ENCODE results near the gene SH2D5.

Gene SH2D5

GRCh38 chr1:20711285-20712214, 21.0 kb downstream of the SH2D5 start:
- TF ChIP-seq, protein P1, sequence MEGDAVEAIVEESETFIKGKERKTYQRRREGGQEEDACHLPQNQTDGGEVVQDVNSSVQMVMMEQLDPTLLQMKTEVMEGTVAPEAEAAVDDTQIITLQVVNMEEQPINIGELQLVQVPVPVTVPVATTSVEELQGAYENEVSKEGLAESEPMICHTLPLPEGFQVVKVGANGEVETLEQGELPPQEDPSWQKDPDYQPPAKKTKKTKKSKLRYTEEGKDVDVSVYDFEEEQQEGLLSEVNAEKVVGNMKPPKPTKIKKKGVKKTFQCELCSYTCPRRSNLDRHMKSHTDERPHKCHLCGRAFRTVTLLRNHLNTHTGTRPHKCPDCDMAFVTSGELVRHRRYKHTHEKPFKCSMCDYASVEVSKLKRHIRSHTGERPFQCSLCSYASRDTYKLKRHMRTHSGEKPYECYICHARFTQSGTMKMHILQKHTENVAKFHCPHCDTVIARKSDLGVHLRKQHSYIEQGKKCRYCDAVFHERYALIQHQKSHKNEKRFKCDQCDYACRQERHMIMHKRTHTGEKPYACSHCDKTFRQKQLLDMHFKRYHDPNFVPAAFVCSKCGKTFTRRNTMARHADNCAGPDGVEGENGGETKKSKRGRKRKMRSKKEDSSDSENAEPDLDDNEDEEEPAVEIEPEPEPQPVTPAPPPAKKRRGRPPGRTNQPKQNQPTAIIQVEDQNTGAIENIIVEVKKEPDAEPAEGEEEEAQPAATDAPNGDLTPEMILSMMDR (conservative IDR thresholded peaks at IDR 0.05; ENCODE audit: low read depth, low read length), result no peak
- DNase-seq (ENCODE audit: low read depth), result no peak
- H3K4me3 ChIP-seq (ENCODE audit: low read depth, low read length), result no peak overlapping the region

GRCh38 chr1:20710469-20711284, 21.8 kb downstream of the SH2D5 start:
- no peak for DNase-seq (ENCODE audit: low read depth)
- TF ChIP-seq, protein P1 (conservative IDR thresholded peaks at IDR 0.05; ENCODE audit: low read depth, low read length), result no peak
- no peak overlapping the region for H3K4me3 ChIP-seq (ENCODE audit: low read depth, low read length)

DNA sequence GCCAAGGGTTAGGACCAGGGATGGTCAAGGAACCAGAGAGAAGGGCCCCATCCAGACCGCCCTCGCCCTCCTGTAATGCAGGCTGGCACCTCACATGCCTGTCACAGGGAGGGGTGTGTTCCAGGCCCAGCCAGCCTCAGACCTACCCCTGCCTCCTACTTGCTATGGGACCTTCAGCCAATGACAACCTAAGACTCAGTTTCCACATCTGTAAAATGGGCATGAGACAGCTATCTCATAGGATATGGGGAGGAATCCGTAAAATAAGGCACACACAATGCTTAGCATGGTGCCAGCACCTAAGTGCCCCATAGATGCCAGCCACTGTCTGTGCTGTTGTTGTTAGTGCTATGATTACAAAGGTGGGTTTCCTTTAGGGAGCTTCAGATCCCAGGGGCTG, 22.6 kb downstream of the SH2D5 start:
- TF ChIP-seq, protein P1 (conservative IDR thresholded peaks at IDR 0.05; ENCODE audit: low read depth, low read length), result no peak
- no peak for DNase-seq (ENCODE audit: low read depth)
- no peak overlapping the region for H3K4me3 ChIP-seq (ENCODE audit: low read depth, low read length)

DNA sequence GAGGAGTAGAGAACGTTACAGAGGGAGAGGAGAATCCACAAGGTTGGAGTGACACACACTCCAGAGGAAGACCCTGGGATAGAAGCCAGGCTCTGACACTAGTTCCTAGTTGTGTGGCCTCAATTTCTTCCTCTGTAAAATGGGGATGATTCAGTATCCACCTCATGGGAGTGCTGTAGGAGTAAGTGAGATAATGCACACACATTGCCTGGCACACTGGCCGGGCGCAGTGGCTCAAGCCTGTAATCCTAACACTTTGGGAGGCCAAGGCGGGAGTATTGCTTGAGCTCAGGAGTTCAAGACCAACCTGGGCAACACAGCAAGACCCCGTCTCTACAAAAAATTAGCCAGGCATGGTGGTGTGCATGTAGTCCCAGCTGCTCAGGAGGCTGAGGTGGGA, 23.6 kb downstream of the SH2D5 start:
- TF ChIP-seq, protein P1 (conservative IDR thresholded peaks at IDR 0.05; ENCODE audit: low read depth, low read length), result no peak
- H3K4me3 ChIP-seq (ENCODE audit: low read depth, low read length), result no peak overlapping the region
- DNase-seq (ENCODE audit: low read depth), result no peak

DNA sequence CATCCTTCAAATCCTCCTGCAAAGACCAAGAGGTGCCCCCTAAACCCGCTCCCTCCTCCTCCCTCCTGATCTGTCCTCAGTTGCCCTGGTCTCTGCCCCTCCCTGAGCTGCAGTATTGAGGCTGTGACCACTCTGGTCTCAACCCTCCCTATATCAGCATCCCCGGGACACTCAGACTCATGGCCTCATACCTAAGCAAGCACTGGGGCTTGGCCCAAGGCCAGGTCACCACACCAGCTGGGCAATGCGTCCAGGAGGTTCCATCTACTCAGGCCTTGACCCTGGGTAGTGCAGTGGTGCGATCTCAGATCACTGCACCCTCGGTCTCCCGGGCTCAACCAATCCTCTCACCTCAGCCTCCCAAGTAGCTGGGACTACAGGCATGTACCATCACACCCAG, 24.4 kb downstream of the SH2D5 start:
- DNase-seq (ENCODE audit: low read depth), result no peak
- TF ChIP-seq, protein P1 (conservative IDR thresholded peaks at IDR 0.05; ENCODE audit: low read depth, low read length), result no peak
- H3K4me3 ChIP-seq (ENCODE audit: low read depth, low read length), result no peak overlapping the region

DNA sequence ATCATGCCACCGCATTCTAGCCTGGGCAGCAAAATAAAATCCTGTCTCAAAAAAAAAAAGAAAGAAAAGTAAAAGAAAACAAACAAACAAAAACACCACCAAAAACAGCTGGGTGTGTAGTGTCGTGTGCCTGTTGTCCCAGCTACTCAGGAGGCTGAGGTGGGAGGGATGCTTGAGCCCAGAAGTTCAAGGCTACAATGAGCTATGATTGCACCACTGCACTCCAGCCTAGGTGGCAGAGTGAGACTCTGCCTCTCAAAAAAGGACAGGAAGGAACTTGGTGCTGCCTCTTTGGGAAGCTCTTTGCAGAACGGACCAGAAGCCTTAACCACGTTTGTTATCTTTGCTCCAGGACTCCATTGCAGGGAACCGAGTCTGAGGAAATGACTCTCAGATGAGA, 25.7 kb downstream of the SH2D5 start:
- H3K4me3 ChIP-seq (ENCODE audit: low read depth, low read length), result no peak overlapping the region
- DNase-seq (ENCODE audit: low read depth), result no peak
- TF ChIP-seq, protein P1 (conservative IDR thresholded peaks at IDR 0.05; ENCODE audit: low read depth, low read length), result no peak
